ENCODE measurements around the gene LOXL3. TPM values are rescaled to one million over a fixed set of nuclear protein-coding genes. Genes with fewer than 3 reads are reported as not detected.

The LOXL3 gene
- total RNA-seq, 1 experiment from 2014 or later, result 5.8 TPM

DNA sequence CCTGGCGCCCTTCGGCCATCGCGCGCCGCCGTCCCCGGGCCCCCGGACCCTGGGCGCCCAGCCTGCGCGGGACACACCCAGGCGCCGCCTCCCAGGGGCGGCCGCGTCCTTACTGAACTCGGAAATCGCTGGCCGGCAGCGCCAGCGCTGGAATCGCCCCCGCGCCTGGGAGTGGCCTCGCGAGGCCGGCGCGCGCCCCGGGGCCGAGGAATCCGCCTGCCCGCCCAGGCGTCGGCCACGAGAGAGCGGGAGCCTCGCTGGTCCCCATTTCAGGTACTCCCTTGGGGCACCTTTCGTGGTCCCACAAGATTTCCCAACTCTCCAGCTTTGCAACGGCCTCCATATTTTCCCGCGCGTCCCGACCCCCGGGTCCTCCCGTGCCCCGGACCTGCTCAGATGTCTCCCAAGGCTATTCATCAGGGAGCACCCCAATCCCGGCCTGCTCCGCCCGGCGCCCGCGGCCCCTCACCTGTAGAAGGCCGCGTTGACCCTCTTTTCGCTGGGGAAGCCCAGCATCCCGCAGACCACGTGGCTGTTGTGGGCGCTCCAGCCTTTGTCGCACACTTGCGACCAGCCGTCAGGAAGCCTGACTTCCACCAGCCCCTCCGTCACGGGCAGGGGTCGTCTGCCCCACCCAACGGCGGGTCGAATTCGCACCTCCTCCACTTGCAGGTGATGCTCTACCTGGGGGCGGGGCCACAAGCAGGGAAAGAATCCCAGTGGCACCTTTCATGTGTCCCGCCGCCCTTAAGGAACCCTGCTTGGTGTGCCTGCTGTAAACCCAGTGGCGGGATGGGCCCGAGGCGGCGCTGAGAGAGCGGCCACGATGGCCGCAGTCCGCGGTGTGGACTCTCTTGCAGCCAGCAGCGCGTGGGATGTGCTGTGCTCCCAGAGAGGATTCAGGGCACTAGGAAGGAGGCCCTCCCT is 4.6 kb downstream of the LOXL3 start:
- peaks cover 10% of the 10 kb centered on the region for H3K79me2 ChIP-seq (ENCODE audit: low read length)
- ChIA-PET POLR2A (ENCODE audit: unreplicated experiment) (no interaction called here), CTCF (no interaction called here)
- H3F3A ChIP-seq (ENCODE audit: low read length, unreplicated experiment), result no peaks in the 10 kb centered on the region
- no peaks in the 10 kb centered on the region for H4K20me1 ChIP-seq (ENCODE audit: low read length)
- intact Hi-C loops (cut with micrococcal nuclease), result no loop called here
- peak overlapping the region; percentile 80 for H3K9ac ChIP-seq (ENCODE audit: low read length)
- no peaks in the 10 kb centered on the region for H3K36me3 ChIP-seq (ENCODE audit: low read depth, low read length)
- TSS peak; percentile 69 for BruUV-seq (replicated peaks)
- no peaks in the 10 kb centered on the region for H3K9me2 ChIP-seq (replicated peaks; ENCODE audit: low read length)
- no peaks in the 10 kb centered on the region for H3K27me3 ChIP-seq (ENCODE audit: low read length)
- ATAC-seq (peak; percentile 85), DNase-seq (peak; percentile 76)
- no peaks in the 10 kb centered on the region for H3K9me3 ChIP-seq (ENCODE audit: low read length)
- peaks cover 12% of the 10 kb centered on the region; the same call in 1 of the 2 replicates for H3K4me1 ChIP-seq (ENCODE audit: insufficient read depth, low read length)
- TF ChIP-seq EZH2 (IDR thresholded peaks at IDR 0.05; ENCODE audit: low read length, unreplicated experiment), result no peak
- no peak for TF ChIP-seq EZH2phosphoT487 (IDR thresholded peaks at IDR 0.05; ENCODE audit: borderline replicate concordance, low read length)
- TF ChIP-seq, protein P1, sequence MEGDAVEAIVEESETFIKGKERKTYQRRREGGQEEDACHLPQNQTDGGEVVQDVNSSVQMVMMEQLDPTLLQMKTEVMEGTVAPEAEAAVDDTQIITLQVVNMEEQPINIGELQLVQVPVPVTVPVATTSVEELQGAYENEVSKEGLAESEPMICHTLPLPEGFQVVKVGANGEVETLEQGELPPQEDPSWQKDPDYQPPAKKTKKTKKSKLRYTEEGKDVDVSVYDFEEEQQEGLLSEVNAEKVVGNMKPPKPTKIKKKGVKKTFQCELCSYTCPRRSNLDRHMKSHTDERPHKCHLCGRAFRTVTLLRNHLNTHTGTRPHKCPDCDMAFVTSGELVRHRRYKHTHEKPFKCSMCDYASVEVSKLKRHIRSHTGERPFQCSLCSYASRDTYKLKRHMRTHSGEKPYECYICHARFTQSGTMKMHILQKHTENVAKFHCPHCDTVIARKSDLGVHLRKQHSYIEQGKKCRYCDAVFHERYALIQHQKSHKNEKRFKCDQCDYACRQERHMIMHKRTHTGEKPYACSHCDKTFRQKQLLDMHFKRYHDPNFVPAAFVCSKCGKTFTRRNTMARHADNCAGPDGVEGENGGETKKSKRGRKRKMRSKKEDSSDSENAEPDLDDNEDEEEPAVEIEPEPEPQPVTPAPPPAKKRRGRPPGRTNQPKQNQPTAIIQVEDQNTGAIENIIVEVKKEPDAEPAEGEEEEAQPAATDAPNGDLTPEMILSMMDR (conservative IDR thresholded peaks at IDR 0.05; ENCODE audit: low read depth, low read length), result no peak
- peak overlapping the region; percentile 48 for H3K27ac ChIP-seq (ENCODE audit: low read length)
- H3K4me2 ChIP-seq (ENCODE audit: low read length), result peak overlapping the region; percentile 100
- H3K4me3 ChIP-seq (ENCODE audit: low read length), result peak overlapping the region; percentile 83
- H2AFZ ChIP-seq (ENCODE audit: low read length), result peak overlapping the region; percentile 97

DNA sequence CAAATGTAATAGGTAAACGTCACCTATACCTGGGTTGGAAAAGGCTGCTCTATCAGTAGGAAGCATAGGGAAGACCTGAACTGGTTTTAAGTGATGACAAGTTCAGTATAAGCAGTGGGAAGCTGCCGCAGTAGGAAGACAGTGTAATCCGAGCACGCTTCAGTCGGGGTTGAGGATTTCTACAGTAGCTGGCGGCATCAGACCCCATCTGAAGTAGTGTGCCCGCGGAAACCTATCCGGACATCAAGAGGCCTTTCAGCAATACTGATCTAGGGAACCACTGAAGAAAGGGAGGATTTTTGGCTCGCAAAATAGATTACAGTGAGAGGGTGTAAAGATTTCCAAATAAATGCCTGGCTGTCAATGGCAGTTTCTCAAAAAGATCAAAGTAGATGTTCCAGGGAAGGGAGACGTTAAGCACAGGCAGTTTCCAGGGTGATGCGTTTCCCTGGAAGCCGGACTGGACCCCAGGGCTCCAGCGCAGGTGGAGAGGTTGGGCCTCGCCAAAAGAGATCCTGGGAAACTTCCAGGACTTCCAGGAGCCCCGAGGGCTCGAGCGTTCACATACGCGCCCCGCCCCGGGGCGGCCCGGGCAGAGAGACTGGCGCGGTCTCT is 5.3 kb downstream of the LOXL3 start:
- Histone ChIP-seq H3K9ac (ENCODE audit: low read length) (peak overlapping the region; percentile 80), H2AFZ (ENCODE audit: low read length) (peak overlapping the region; percentile 97), H3K27me3 (ENCODE audit: low read length) (no peaks in the 10 kb centered on the region), H3K9me2 (replicated peaks; ENCODE audit: low read length) (no peaks in the 10 kb centered on the region), H3F3A (ENCODE audit: low read length, unreplicated experiment) (no peaks in the 10 kb centered on the region), H3K79me2 (ENCODE audit: low read length) (peaks cover 10% of the 10 kb centered on the region), H4K20me1 (ENCODE audit: low read length) (no peaks in the 10 kb centered on the region), H3K4me3 (ENCODE audit: low read length) (peak overlapping the region; percentile 83), H3K4me1 (ENCODE audit: insufficient read depth, low read length) (peaks cover 12% of the 10 kb centered on the region; the same call in 1 of the 2 replicates), H3K9me3 (ENCODE audit: low read length) (no peaks in the 10 kb centered on the region), H3K36me3 (ENCODE audit: low read depth, low read length) (no peaks in the 10 kb centered on the region), H3K4me2 (ENCODE audit: low read length) (peak overlapping the region; percentile 100), H3K27ac (ENCODE audit: low read length) (no peak overlapping the region)
- TF ChIP-seq, protein P1 (conservative IDR thresholded peaks at IDR 0.05; ENCODE audit: low read depth, low read length), result no peak
- TF ChIP-seq EZH2 (IDR thresholded peaks at IDR 0.05; ENCODE audit: low read length, unreplicated experiment) (no peak), EZH2phosphoT487 (IDR thresholded peaks at IDR 0.05; ENCODE audit: borderline replicate concordance, low read length) (no peak)
- no peak for DNase-seq
- ATAC-seq, result no peak
- CTCF ChIA-PET, result no interaction called here
- no TSS peak for BruUV-seq (replicated peaks)
- POLR2A ChIA-PET (ENCODE audit: unreplicated experiment), result no interaction called here
- intact Hi-C loops (cut with micrococcal nuclease), result no loop called here

Data from PC-3 (cell line).